ENCODE data around the gene KCNJ3. TPM values are rescaled to one million over a fixed set of nuclear protein-coding genes. Genes with fewer than 3 reads are reported as not detected.

The KCNJ3 gene
- total and polyA plus RNA-seq, 9 of the 15 experiments (the other 6 are each of a cell fraction or from before 2014, with no cell fraction given) = not detected

DNA sequence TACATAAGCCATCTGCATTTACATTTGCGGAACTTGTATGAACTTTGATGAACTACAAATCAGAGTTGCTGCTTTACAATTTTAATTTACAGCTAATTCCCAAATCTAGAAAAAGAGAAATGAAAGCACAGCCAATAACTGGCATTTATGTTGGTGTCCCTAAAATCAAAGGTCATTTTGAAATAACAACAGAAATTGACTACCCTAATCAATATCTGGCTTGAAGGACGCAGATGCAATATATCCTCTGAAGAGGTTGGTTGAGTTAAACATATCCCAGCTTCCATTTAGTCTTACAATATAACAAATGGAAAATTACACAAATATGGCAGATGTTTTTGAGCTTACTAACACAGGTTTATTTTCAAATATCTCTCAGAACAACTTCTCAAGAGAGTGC is 177.5 kb downstream of the KCNJ3 start:
- no peaks in the 10 kb centered on the region for H3K9me1 ChIP-seq (ENCODE audit: control insufficient read depth, insufficient read depth, low read length)
- FAIRE-seq (no peak), DNase-seq (ENCODE audit: extremely low read depth in 1 of 4, low spot score in 3 of 4) (no peak), ATAC-seq (no peak)
- H3K9ac ChIP-seq (ENCODE audit: insufficient read depth in 1 of 2, low read depth in 2 of 2, low read length in 2 of 2) = no peak overlapping the region
- no peaks in the 10 kb centered on the region for H3K9me3 ChIP-seq (replicated peaks; ENCODE audit: control insufficient read depth, insufficient read depth, low read depth, low read length)
- intact Hi-C loops (cut with micrococcal nuclease) = no loop called here
- H3K79me2 ChIP-seq (ENCODE audit: control insufficient read depth, insufficient read depth, low read length) = no peaks in the 10 kb centered on the region
- in situ Hi-C loops (cut with MboI) = no loop called here
- ChIA-PET POLR2A (no interaction called here), CTCF (ENCODE audit: low intra/inter-chr PET ratio) (no interaction called here)
- no peak for TF ChIP-seq MXI1 (IDR thresholded peaks at IDR 0.05; ENCODE audit: low read depth, low read length)
- TF ChIP-seq, protein P1, sequence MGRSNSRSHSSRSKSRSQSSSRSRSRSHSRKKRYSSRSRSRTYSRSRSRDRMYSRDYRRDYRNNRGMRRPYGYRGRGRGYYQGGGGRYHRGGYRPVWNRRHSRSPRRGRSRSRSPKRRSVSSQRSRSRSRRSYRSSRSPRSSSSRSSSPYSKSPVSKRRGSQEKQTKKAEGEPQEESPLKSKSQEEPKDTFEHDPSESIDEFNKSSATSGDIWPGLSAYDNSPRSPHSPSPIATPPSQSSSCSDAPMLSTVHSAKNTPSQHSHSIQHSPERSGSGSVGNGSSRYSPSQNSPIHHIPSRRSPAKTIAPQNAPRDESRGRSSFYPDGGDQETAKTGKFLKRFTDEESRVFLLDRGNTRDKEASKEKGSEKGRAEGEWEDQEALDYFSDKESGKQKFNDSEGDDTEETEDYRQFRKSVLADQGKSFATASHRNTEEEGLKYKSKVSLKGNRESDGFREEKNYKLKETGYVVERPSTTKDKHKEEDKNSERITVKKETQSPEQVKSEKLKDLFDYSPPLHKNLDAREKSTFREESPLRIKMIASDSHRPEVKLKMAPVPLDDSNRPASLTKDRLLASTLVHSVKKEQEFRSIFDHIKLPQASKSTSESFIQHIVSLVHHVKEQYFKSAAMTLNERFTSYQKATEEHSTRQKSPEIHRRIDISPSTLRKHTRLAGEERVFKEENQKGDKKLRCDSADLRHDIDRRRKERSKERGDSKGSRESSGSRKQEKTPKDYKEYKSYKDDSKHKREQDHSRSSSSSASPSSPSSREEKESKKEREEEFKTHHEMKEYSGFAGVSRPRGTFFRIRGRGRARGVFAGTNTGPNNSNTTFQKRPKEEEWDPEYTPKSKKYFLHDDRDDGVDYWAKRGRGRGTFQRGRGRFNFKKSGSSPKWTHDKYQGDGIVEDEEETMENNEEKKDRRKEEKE (IDR thresholded peaks at IDR 0.05; ENCODE audit: borderline replicate concordance in 1 of 2, control insufficient read depth in 1 of 2, low read depth in 2 of 2, low read length in 1 of 2) = no peak
- no peak overlapping the region for H2AFZ ChIP-seq (ENCODE audit: low read depth, low read length)
- H4K20me1 ChIP-seq (replicated peaks; ENCODE audit: control insufficient read depth, insufficient read depth, low read length) = no peaks in the 10 kb centered on the region
- no peaks in the 10 kb centered on the region for H3K36me3 ChIP-seq (ENCODE audit: control insufficient read depth, insufficient read depth, low read length)
- BruUV-seq (replicated peaks) = no TSS peak
- H3K27ac ChIP-seq (ENCODE audit: extremely low read depth, low read depth, low read length) = no peak overlapping the region
- H3K27me3 ChIP-seq (ENCODE audit: control insufficient read depth in 2 of 2, insufficient read depth in 2 of 2, low read length in 2 of 2) = no peaks in the 10 kb centered on the region
- H3K4me3 ChIP-seq = no peak overlapping the region
- 0% methylated on average over 2 of the region's 2 CpGs for WGBS (ENCODE audit: insufficient coverage, low coverage, missing lambda C conversion rate)
- H3K4me1 ChIP-seq (replicated peaks in 1 of 2; ENCODE audit: control insufficient read depth in 2 of 2, insufficient read depth in 2 of 2, low read length in 2 of 2) = no peaks in the 10 kb centered on the region
- H3K4me2 ChIP-seq (ENCODE audit: insufficient read depth, low read length) = no peak overlapping the region

DNA sequence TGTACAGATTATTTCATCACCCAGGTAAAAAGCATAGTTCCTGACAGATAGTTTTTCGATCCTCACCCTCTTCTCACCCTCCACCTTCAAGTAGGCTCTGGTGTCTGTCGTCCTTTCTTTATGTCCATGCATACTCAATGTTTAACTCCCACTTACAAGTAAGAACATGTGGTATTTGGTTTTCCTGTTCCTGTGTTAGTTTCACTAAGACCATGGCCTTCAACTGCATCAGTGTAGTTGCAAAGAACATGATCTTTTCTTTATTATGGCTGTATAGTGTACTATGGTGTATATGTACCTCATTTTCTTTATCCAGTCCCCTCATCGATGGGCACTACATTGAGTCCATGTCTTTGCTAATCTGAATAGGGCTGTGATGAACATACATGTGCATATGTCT is 184.2 kb downstream of the KCNJ3 start:
- Histone ChIP-seq H3K4me2 (ENCODE audit: insufficient read depth, low read length) (no peak overlapping the region), H3K27me3 (ENCODE audit: control insufficient read depth in 2 of 2, insufficient read depth in 2 of 2, low read length in 2 of 2) (no peaks in the 10 kb centered on the region), H3K9me1 (ENCODE audit: control insufficient read depth, insufficient read depth, low read length) (no peaks in the 10 kb centered on the region), H3K36me3 (ENCODE audit: control insufficient read depth, insufficient read depth, low read length) (no peaks in the 10 kb centered on the region), H2AFZ (ENCODE audit: low read depth, low read length) (no peak overlapping the region), H3K79me2 (ENCODE audit: control insufficient read depth, insufficient read depth, low read length) (no peaks in the 10 kb centered on the region), H3K4me1 (replicated peaks in 1 of 2; ENCODE audit: control insufficient read depth in 2 of 2, insufficient read depth in 2 of 2, low read length in 2 of 2) (no peaks in the 10 kb centered on the region), H3K27ac (ENCODE audit: extremely low read depth, low read depth, low read length) (no peak overlapping the region), H4K20me1 (replicated peaks; ENCODE audit: control insufficient read depth, insufficient read depth, low read length) (no peaks in the 10 kb centered on the region), H3K4me3 (no peak overlapping the region), H3K9me3 (replicated peaks; ENCODE audit: control insufficient read depth, insufficient read depth, low read depth, low read length) (peaks cover 2% of the 10 kb centered on the region), H3K9ac (ENCODE audit: insufficient read depth in 1 of 2, low read depth in 2 of 2, low read length in 2 of 2) (no peak overlapping the region)
- ATAC-seq (no peak), DNase-seq (ENCODE audit: extremely low read depth in 1 of 4, low spot score in 3 of 4) (no peak), FAIRE-seq (no peak)
- BruUV-seq (replicated peaks) = no TSS peak
- ChIA-PET CTCF (ENCODE audit: low intra/inter-chr PET ratio) (no interaction called here), POLR2A (no interaction called here)
- in situ Hi-C loops (cut with MboI) = no loop called here
- WGBS (ENCODE audit: insufficient coverage, low coverage, missing lambda C conversion rate) = 2% methylated on average over 3 of the region's 3 CpGs
- intact Hi-C loops (cut with micrococcal nuclease) = no loop called here
- TF ChIP-seq RBM14 (IDR thresholded peaks at IDR 0.05; ENCODE audit: borderline replicate concordance, insufficient read depth, low read depth, low read length) (no peak), ZBTB17 (CRISPR knock-in tag; IDR thresholded peaks at IDR 0.05) (no peak), HNRNPLL (IDR thresholded peaks at IDR 0.05; ENCODE audit: low read depth, low read length, poor library complexity, severe bottlenecking) (no peak), ILK (tag; IDR thresholded peaks at IDR 0.05; ENCODE audit: borderline replicate concordance, low read depth) (no peak)
- TF ChIP-seq, protein P2, sequence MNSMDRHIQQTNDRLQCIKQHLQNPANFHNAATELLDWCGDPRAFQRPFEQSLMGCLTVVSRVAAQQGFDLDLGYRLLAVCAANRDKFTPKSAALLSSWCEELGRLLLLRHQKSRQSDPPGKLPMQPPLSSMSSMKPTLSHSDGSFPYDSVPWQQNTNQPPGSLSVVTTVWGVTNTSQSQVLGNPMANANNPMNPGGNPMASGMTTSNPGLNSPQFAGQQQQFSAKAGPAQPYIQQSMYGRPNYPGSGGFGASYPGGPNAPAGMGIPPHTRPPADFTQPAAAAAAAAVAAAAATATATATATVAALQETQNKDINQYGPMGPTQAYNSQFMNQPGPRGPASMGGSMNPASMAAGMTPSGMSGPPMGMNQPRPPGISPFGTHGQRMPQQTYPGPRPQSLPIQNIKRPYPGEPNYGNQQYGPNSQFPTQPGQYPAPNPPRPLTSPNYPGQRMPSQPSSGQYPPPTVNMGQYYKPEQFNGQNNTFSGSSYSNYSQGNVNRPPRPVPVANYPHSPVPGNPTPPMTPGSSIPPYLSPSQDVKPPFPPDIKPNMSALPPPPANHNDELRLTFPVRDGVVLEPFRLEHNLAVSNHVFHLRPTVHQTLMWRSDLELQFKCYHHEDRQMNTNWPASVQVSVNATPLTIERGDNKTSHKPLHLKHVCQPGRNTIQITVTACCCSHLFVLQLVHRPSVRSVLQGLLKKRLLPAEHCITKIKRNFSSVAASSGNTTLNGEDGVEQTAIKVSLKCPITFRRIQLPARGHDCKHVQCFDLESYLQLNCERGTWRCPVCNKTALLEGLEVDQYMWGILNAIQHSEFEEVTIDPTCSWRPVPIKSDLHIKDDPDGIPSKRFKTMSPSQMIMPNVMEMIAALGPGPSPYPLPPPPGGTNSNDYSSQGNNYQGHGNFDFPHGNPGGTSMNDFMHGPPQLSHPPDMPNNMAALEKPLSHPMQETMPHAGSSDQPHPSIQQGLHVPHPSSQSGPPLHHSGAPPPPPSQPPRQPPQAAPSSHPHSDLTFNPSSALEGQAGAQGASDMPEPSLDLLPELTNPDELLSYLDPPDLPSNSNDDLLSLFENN (IDR thresholded peaks at IDR 0.05; ENCODE audit: low read depth in 2 of 2, low read length in 2 of 2) = no peak
- TF ChIP-seq, protein P3, sequence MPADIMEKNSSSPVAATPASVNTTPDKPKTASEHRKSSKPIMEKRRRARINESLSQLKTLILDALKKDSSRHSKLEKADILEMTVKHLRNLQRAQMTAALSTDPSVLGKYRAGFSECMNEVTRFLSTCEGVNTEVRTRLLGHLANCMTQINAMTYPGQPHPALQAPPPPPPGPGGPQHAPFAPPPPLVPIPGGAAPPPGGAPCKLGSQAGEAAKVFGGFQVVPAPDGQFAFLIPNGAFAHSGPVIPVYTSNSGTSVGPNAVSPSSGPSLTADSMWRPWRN (IDR thresholded peaks at IDR 0.05; ENCODE audit: low read depth) = no peak
